OCI-LY3 (cell line): ENCODE data around the gene UNC5B.

Source experiments
- H2AFZ ChIP-seq: fragments of 200-600, 300-600 bp; shearing (Covaris generic); 2 replicates; pipeline ENCODE4 v1.6.0; 2014; ENCODE audit warnings: antibody characterized with exemption, low read depth, low read length
- H3K27ac ChIP-seq: fragments of 200-600, 300-600 bp; sonication (generic); 2 replicates; pipeline ENCODE4 v1.5.1; 2014; ENCODE audit warnings: mild to moderate bottlenecking, low read length, moderate library complexity, mixed read lengths
- H3K27me3 ChIP-seq: fragments of 200-600, 300-600 bp; sonication (generic); 2 replicates; pipeline ENCODE4 v1.6.1; 2014; ENCODE audit warnings: low read depth, low read length, mixed read lengths
- H3K36me3 ChIP-seq: fragments of 200-600, 300-600 bp; sonication (generic); replicated peaks from 2 replicates; pipeline ENCODE3; 2014; ENCODE audit warnings: low read depth, low read length, mixed read lengths
- H3K4me1 ChIP-seq: fragments of 300-600, 200-600 bp; sonication (generic); 2 replicates; pipeline ENCODE4 v1.6.1; 2014; ENCODE audit warnings: low read length, mixed read lengths
- H3K4me2 ChIP-seq: fragments of 200-600, 300-600 bp; sonication (generic); 2 replicates; pipeline ENCODE4 v1.6.1; 2014; ENCODE audit warnings: low read length, mixed read lengths
- H3K4me3 ChIP-seq: fragments of 300-600, 200-600 bp; sonication (generic); 2 replicates; pipeline ENCODE4 v1.5.1; 2014; ENCODE audit warnings: antibody characterized with exemption, mild to moderate bottlenecking, low read length, moderate library complexity
- H3K79me2 ChIP-seq: fragments of 300-600, 200-600 bp; shearing (Covaris generic); 2 replicates; pipeline ENCODE4 v1.6.1; 2014; ENCODE audit warnings: mild to moderate bottlenecking, low read length, mixed read lengths
- H3K9ac ChIP-seq: fragments of 300-600, 200-600 bp; shearing (Covaris generic); 2 replicates; pipeline ENCODE4 v1.6.0; 2014; ENCODE audit warnings: mild to moderate bottlenecking, low read length, moderate library complexity
- H3K9me3 ChIP-seq: fragments of 200-600, 300-600 bp; shearing (Covaris generic); 2 replicates; pipeline ENCODE4 v1.6.1; 2014; ENCODE audit warnings: low read length, mixed read lengths; ENCODE audit not compliant: insufficient read depth
- H4K20me1 ChIP-seq: fragments of 200-600, 300-600 bp; sonication (generic); 2 replicates; pipeline ENCODE4 v1.6.1; 2016; ENCODE audit warnings: low read length, mixed read lengths; ENCODE audit not compliant: insufficient read depth
- EZH2phosphoT487 ChIP-seq: fragments of 200-600 bp; shearing (Covaris generic); IDR thresholded peaks from 2 replicates; pipeline ENCODE4 v1.6.1; 2018; ENCODE audit warnings: antibody characterized with exemption, mixed run types, low read depth
- TF ChIP-seq, protein P1 (sequence below): fragments of 200-600, 300-600 bp; sonication (generic); IDR thresholded peaks from 2 replicates; pipeline ENCODE4 v1.5.1; 2014; ENCODE audit warnings: antibody characterized with exemption, low read length, low read depth

UNC5B gene

DNA sequence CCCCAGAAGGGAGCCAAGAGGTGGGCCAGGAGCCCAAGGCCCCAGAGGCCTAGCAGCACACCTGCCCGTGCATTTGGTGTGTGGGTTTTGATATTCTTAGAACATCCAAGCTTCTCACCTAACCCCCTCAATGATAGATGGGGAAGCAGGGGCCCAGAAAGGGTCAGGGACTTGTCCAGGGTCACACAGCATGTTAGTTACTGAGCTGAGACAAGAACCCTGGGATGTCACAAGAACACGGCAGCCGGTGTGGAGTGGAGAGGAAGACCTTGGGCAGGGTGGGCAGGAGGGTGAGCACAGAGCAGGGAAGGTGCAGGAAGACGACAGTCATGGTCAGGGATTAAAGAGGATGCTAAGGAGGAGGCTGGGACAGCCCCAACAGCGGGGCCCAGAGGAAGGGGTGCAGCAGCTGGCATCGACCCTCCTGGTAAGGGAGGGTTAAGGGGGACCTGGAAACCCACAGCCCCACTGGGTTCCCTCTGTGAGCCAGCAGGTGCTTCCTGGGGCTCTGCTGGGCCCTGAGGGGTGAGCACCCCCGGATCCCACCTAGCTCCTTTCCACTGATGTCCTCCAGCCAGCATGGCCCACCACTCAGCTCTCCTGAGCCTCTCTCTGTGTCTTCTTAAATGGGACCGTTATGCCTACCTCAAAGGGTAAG, 44.4 kb downstream of the UNC5B start:
- Histone ChIP-seq H3K79me2 (no peaks in the 10 kb centered on the region), H3K4me2 (no peak overlapping the region), H3K36me3 (no peaks in the 10 kb centered on the region), H3K9ac (no peak overlapping the region), H3K4me3 (no peak overlapping the region), H2AFZ (no peak overlapping the region), H3K27ac (no peak overlapping the region), H4K20me1 (no peaks in the 10 kb centered on the region), H3K9me3 (no peaks in the 10 kb centered on the region), H3K27me3 (no peaks in the 10 kb centered on the region), H3K4me1 (no peaks in the 10 kb centered on the region)
- no peak for TF ChIP-seq EZH2phosphoT487
- TF ChIP-seq, protein P1, sequence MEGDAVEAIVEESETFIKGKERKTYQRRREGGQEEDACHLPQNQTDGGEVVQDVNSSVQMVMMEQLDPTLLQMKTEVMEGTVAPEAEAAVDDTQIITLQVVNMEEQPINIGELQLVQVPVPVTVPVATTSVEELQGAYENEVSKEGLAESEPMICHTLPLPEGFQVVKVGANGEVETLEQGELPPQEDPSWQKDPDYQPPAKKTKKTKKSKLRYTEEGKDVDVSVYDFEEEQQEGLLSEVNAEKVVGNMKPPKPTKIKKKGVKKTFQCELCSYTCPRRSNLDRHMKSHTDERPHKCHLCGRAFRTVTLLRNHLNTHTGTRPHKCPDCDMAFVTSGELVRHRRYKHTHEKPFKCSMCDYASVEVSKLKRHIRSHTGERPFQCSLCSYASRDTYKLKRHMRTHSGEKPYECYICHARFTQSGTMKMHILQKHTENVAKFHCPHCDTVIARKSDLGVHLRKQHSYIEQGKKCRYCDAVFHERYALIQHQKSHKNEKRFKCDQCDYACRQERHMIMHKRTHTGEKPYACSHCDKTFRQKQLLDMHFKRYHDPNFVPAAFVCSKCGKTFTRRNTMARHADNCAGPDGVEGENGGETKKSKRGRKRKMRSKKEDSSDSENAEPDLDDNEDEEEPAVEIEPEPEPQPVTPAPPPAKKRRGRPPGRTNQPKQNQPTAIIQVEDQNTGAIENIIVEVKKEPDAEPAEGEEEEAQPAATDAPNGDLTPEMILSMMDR, result no peak

DNA sequence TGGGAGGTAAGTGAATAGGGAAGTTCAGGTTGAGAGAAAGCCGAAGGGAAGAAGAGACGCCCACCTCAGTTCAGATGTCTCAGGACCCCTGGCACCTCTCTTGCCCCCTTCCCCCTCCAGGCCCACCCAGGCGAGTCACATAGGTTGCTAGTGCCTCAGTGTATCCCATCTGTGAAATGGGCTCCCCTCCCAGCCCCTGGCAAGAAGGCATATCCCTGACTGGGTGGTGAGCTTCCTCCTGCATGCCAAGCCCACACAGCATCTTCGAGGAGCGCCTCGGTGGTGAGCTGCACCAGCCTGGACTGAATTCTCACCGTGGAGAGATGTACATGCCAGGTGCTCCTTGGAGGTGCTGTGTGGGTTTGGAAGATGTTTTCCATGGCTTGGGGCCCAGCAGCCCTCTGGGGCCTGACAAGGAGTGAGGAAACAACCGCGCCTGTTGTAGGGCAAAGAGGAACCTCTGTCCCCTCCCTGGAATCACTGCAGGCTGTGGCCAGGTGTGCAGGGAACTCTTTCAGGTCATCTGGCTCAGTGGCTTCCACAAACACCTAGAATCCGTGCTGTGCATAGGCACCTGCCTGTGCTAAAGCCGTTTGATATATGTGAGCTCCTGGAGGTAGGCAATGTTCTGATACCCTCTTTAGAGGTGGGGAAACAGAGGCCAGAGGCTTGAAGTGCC, 45.1 kb downstream of the UNC5B start:
- Histone ChIP-seq H3K9ac (no peak overlapping the region), H2AFZ (no peak overlapping the region), H3K4me3 (no peak overlapping the region), H3K27me3 (no peaks in the 10 kb centered on the region), H3K27ac (no peak overlapping the region), H3K4me2 (no peak overlapping the region), H3K79me2 (no peaks in the 10 kb centered on the region), H3K4me1 (no peaks in the 10 kb centered on the region), H3K36me3 (no peaks in the 10 kb centered on the region), H3K9me3 (no peaks in the 10 kb centered on the region), H4K20me1 (no peaks in the 10 kb centered on the region)
- TF ChIP-seq, protein P1, result no peak
- TF ChIP-seq EZH2phosphoT487, result no peak

DNA sequence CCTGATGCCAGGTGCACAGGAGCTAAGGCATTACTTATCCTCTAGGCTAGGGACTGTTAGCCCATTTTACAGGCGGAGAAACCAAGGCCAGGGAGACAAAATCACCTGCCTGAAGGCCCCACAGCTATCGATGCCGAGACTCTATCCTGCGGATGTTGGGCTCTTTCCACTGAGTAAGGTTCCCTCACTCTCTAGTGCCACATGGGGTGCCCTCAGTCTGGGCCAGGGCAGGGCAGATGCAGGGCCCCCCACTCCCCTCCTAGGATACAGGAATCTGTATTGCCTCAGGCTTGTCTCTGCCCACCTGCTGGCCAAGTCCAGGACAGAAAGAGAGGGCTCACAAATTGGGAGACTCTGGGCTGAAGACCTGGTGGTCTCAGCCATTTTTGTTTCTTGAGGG, 45.7 kb downstream of the UNC5B start:
- Histone ChIP-seq H3K79me2 (no peaks in the 10 kb centered on the region), H2AFZ (no peak overlapping the region), H4K20me1 (no peaks in the 10 kb centered on the region), H3K4me3 (no peak overlapping the region), H3K4me2 (no peak overlapping the region), H3K27me3 (no peaks in the 10 kb centered on the region), H3K9ac (no peak overlapping the region), H3K9me3 (no peaks in the 10 kb centered on the region), H3K27ac (no peak overlapping the region), H3K4me1 (no peaks in the 10 kb centered on the region), H3K36me3 (no peaks in the 10 kb centered on the region)
- no peak for TF ChIP-seq EZH2phosphoT487
- TF ChIP-seq, protein P1, result no peak

DNA sequence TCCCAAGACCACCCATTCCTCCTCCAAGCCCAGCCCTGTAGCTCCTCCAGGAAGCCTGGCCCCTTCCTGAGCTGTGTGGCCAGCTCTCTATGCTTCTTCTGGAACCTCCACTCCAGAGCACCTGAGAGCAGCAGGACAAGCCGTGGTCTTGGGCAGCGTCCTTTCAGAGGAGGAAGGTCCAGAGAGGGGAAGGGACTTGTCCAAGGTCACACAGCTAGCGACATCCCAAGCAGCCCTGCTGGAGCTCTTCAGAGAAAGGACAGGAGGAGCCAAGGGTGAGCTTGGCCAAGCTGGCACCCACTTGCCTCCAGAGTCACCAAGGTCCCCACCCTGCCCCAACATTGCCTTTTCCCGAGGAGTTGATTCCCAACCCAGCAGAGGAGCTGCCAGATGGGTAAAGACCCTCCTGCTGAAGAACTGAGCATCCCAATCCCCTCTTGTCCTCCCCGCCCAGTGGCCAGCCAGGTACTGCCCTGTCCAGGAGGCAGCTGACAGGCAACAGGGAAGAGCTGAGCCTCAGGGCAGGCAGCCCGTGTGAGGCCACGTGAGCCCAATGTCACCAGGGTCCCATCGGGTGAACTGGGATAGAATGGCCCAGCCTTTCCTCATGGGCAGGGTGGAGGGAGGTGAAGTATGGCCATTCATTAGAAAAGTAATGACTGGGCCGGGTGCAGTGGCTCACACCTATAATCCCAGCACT, 46.2 kb downstream of the UNC5B start:
- Histone ChIP-seq H3K79me2 (no peaks in the 10 kb centered on the region), H3K9me3 (no peaks in the 10 kb centered on the region), H3K9ac (no peak overlapping the region), H3K4me2 (no peak overlapping the region), H3K4me3 (no peak overlapping the region), H2AFZ (no peak overlapping the region), H3K27ac (no peak overlapping the region), H4K20me1 (no peaks in the 10 kb centered on the region), H3K4me1 (no peaks in the 10 kb centered on the region), H3K36me3 (no peaks in the 10 kb centered on the region), H3K27me3 (no peaks in the 10 kb centered on the region)
- TF ChIP-seq EZH2phosphoT487, result no peak
- TF ChIP-seq, protein P1, result no peak
